Activated CD4-positive, CD25-positive, alpha-beta regulatory T cell treated with anti-CD3 and anti-CD28 coated beads, Interleukin-2, amount 50 U/mL, for 16 hours (primary cell): ENCODE results near the gene CCDC188.

Experiments used
- DNase-seq: peaks from one replicate; pipeline ENCODE4 v3.0.0-alpha.2; 2020; ENCODE audit warnings: low read depth, low spot score

Gene CCDC188

DNA sequence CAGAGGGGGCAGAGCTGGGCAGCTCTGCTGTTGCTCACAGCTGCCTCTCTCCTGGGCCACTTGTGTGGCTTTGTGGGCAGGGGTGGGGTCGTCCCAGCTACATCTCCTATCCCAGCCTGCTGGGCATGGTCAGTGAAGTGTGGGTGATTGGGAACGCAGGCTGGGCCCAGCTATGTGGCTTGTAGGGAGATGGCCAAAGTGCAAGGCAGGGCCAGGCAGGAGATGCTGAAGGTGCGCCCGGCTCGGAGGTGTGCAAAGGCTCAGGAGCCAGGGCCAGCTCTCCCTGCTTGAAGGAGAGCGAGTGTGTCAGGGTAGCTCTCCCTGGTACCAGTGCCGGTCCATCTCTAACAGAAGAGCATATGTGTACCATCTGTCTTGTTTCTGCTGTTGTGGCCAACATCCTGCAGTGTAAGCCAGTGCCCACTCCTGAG is 43.4 kb downstream of the CCDC188 start:
- DNase-seq, result no peak

DNA sequence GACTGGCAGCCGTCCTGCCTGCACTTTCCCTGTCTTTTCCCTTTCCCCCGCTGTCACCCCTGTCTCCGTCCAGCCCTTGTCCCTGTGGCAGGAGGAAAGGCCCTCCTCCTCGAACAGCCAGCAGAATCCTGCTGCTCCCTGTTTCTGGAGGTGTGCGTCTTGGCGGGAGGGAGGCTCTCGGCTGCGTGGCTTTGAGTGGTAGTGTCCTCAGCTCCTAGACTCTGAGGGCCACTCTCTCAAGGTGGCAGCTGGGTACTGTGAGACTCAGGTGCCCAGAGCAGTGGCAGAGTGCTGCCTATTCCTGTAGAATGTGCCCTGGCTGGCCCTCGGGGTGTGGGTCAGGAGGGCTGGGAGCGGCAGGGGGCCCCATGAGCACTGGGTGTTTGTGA is 44.0 kb downstream of the CCDC188 start:
- DNase-seq, result no peak

DNA sequence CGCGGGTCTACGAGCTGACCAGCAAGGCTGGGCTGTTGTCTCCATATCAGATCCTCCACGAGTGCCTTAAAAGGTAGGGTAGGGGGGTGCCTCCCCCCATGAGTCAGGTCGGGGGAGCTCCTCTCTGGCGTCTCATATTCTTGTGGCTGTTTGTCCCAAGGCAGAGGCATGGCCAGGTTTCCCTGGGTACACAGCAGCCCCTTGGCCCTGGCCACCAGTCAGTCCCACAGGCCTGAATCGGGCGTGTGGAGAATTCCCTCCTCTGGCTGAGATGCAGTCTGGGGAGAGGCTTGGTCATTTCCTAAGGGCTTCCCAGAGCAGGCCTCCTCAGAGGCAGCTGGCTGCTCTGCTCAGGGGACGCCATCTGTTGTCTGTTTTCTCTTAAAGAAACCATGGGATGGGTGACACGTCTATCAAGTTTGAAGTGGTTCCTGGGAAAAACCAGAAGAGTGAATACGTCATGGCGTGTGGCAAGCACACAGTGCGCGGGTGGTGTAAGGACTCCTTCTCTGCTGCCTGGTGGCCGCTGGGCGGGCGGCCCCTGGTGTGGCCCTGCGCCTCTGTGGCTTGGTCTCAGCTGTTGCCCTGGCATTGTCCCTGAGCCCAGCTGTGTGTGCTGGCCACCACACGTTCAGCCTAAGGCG is 44.5 kb downstream of the CCDC188 start:
- DNase-seq, result no peak

DNA sequence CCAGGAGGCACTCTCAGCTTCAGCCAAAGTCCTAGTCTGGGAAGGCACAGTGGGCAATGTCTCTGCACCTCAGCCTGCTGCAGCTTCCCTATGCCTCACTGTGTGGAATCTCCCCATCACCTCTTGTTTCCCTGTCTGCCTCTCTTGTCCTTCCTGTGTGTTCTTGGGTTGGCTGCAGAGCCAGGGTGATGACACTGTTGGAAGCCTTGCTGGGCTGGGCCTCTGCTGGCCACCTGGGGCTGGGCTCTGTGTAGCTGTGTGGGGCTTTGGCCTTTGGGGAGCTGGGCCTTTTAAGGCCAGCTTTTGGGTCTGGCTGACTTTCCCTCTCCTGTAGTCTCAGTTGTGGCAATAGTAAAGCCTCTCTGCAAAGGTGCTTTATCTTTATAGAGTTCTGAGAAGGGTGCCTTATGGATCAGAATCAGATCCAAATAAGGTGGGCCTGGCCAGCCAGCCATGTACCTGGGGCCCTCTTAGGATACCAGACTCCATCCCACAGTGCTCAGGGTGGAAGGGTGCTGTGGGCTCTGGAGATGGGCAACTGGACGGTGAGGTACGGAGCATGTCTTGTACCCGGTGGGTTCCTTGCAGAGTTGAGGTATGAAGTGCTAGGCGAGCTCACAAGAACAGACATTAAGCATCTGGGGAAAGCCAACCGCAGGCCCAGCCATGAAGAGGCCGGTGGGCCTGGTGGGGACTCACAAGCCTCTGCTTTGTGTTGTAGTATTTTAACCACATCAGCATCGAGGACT is 45.2 kb downstream of the CCDC188 start:
- DNase-seq, result no peak

DNA sequence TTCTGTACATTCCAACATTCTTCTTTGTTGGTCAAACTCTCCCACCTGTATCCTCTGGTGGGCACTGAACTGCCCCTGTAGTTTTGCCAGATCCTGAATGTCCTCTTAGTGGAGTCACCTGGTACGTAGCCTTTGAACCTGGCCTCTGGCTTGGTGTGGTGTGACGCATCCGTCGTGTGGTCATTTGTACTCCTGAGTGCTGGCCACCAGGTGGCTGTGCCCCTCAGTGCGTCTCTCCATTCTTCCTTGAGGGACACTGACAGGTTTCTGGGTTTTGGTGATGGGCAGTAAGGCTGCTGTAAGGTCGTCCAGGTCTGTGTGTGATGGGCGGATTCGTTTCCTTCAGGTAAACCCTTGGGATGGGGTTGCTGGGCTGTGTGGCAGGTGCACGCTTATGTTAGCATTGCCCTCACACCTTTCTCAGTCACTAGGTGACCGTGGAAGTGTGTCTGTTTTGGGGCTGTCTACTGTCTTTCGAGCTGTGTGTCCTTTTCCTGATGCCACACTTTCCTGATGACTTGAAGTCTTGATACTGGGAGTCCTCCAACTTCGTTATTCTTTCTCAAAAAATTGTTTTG is 48.6 kb downstream of the CCDC188 start:
- DNase-seq, result no peak

DNA sequence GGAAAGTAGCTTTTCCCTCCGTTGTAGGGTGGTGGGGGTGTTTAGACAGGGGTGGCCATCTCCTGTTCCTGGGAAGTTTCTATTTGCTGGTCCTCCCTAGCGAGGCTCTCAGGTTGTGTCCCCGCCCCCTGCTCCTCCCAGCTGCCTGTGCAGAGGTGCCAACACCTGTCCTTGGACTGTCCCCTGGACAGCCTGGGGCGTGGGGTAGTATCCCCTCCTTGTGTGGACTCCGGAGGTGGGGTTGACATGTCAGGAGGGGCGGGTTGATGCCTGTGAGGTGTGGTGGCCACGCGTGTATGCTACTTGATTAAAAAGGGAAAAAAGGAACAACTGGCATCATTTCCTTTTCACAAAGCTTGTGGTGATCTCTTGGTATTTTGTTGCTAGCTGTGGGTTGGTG is 49.2 kb downstream of the CCDC188 start:
- no peak for DNase-seq

DNA sequence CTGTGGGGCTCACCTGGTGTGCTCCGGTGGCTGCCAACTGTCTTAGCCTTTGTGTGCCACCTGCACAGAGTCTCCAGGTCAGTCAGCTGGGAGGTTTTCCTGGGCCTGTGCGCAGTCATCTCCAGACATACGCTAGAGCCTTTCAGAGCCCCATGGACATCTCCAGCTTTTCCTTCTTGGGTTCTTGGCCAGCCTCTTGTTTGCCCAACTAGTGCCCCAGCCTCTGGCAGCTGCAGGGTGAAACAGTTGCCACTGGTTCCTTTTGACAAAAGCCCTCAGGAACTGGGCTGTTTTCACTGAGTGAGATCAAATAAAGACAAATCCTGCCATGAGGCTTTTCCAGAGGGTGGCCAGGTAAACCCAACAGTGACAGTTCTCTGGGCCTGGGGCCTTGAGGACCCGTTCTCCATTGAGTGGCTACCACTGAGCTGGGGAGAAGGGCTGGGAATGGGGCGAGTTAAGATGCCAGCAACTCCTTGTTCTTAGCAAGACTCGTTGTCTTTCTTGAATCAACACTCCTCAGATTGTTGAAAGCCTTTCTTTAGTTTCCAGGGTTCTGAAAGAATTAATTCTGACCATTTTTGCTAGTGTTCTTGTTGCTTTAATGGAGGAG is 51.6 kb downstream of the CCDC188 start:
- DNase-seq, result no peak
